ENCODE results near the gene GNAO1.

Gene GNAO1

DNA sequence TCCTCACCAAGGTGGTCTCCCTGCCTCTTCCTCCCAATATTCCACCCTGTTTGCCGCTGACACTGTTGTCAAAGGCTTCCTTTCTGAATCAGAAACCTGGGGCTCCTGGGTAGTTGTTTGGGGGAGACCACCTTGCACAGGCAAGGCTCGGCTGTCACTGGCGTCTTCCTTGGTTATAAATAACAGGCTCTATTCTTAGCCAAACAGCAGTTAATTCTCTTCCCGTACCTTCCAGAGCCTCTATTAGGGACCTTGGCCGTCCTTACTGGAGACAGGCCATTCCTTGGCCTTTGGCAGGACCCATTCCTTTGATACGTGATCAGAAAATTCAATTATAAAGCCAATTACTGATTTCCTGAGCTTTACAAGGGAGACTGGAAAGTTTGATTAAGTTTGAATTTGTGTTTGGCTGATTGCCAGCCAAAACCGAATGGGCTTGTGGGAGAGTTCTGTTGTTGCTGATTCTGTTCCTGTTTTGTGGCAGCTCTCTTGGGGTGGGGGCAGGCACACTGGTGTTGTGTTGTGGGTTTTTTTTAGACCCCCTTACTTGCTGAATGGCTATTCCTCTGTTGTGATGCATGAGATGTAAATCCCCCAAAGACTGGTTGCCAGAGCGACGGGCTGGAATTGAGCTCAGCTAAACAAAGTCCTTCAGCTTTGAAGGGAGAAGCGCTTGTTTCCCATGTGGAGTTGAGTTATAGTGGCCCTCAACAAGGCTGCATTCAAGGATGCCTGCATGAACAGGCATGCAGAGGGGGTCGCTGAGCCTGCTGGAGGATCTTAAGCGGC is 104.6 kb downstream of the GNAO1 start:
- no peak for DNase-seq

DNA sequence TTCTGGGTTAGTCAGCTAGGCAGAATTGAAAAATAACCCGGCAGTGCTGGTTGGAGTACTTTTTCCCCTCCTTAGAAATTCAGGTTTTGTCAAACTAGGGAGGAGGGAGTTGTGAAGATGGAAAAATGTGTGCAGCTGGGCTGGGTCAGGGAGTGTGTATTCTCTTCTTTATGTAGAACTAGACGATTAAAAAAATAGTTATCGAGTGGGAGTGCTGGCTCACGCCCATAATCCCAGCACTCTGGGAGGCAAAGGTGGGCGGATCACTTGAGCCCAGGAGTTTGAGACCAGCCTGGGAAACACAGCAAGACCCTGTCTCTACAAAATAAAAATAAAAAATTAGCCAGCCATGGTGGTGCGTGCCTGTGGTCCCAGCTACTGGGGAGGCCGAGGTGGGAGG is 106.4 kb downstream of the GNAO1 start:
- no peak for DNase-seq

GRCh38 chr16:56298116-56298515 is 106.8 kb downstream of the GNAO1 start:
- DNase-seq = peak; percentile 70

GRCh38 chr16:56298948-56299596 is 107.8 kb downstream of the GNAO1 start:
- DNase-seq = peak; percentile 47

- no peak for DNase-seq
Observed at GRCh38 chr16:56300242-56300623, 108.9 kb downstream of the GNAO1 start.

GRCh38 chr16:56300891-56301850 is 109.9 kb downstream of the GNAO1 start:
- peak; percentile 35 for DNase-seq

DNA sequence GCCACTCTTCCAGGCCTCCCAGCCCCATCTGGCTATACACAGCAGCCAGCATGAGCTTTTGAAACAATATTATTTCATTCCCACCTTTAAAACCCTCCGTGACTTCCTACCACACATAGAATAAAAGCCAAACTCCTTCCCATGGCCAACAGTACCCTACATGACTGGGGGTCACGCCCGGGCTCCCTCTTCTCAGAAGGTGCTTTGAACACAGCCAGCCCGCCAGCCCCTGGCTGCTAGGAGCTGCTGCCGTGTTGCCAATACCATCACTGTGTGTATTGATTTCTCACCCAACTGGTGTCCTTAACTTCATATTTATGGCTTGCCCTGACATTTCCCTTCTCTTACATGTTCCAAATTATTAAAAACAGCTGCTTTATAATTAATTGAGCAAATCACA is 111.2 kb downstream of the GNAO1 start:
- DNase-seq = no peak

GRCh38 chr16:56303066-56303715 is 111.9 kb downstream of the GNAO1 start:
- DNase-seq = no peak

GRCh38 chr16:56303880-56304279 is 112.6 kb downstream of the GNAO1 start:
- no peak for DNase-seq

GRCh38 chr16:56305956-56306565 is 114.8 kb downstream of the GNAO1 start:
- no peak for DNase-seq

DNA sequence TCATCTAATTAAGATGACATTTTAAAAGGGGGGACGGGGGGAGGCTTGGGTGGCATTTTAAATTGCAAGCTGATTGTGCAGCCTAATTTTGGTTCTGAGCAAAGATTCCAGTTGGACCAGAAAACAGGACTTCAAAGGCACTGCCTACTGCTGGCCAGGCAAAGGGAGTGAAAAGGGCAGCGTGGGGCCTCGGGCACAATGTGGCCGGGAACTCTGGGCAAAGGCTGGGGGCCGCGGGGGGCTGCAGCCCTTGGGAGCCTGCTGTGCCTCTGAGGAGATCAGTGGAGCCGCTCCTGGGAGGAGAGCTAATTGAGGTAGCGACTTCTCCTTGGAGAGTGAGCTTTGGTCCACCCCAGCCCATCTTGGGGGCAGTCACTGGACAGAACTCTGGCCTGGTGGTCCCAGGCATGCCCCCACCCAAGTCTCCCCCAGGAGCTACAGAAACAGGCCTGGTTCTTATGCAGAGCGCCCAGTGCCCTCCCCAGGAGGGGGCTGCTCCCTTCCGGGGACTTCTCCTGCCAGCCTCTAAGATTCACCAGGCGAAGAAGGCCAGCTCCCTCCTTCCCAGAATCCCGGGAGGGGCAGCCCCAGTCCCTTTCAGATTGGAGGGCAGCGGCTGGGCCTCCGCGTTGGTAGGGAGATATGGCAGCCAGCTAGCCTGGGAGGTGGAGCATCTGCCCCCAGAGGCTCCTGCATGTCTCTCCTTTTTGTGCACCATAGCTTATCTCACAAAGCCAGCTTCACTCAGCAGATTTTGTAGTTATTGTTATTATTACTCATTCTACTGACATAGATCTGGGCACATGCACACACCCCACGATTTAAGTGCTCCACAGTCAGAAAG is 115.6 kb downstream of the GNAO1 start:
- DNase-seq = no peak

GRCh38 chr16:56307534-56307873 is 116.2 kb downstream of the GNAO1 start:
- DNase-seq = no peak

- no peak for DNase-seq
Observed at GRCh38 chr16:56309008-56309407, 117.7 kb downstream of the GNAO1 start.

DNA sequence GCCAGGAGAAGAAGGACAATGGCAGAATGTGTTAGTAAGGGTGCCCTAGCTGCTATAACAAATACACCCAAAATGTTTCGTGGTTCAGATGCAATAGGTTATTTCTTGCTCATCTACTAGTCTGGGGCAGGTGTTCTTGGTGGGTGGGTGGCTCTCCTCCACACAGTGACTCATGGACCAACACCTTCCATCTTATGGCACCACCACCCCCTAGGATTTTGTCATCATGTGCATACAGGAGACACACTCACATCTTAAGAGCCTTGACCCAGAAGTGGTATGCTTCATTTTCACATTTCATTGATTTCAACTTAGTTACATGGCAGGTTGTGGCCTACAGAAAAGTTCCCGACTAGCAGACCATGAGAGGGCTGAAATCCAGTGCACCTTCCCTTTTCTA is 119.4 kb downstream of the GNAO1 start:
- no peak for DNase-seq

DNA sequence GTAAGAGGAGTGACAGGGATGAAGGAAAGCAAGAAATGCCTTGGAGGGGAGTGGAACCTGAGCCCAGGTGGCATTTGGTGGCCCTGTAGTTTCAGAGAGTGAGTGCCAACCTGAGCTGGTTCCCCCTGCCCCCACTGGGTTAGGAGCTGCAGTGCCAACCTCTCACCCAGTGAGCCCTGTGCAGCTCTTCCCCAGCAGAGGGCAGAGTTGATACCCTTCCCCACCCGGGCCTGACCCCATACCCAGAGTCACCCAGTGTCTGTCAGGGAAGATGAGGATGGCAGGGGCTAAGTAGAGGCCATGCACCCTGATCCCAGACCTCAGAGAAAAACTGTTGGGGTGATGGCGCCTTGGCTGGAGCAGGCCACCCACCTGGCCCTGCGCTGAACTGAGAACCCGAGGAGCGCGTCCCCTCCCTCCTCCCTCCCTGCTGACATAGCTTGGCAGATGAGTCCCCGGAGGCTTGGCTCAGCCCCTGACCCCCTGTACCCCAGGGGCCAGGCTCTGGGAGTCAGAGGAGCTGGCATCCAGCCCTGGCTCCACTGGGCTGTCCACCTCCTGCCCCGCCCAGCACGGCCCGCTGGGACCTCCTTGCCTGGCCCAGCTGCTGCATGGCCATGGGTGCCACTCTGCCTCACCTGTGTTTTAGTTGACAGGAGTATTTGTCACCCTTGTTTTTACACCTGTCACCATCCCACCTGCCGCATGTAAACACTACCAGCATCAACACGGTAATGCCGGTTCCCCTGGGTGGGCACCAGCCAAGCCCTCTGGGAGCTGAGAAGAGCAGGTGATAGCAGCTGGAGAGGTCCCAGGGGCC is 120.1 kb downstream of the GNAO1 start:
- DNase-seq = peak; percentile 84

DNA sequence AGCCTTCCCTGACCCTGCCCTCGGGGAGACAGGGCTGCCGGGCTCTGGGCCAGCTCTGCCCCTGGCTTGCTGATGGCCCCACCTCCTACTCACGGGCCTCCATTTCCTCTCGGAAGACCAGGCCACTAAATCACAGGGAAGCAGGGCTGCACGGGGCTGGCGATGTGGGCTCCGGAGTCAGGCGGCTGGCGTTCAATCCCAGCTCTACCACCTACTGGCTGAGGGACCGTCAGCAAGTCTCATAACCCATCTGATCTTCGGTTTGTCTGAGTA is 120.7 kb downstream of the GNAO1 start:
- DNase-seq = no peak

GRCh38 chr16:56312556-56312955 is 121.3 kb downstream of the GNAO1 start:
- no peak for DNase-seq

- DNase-seq = no peak
Observed at GRCh38 chr16:56314244-56314850, 123.1 kb downstream of the GNAO1 start.

- DNase-seq = no peak
Observed at GRCh38 chr16:56315955-56316354, 124.7 kb downstream of the GNAO1 start.

DNA sequence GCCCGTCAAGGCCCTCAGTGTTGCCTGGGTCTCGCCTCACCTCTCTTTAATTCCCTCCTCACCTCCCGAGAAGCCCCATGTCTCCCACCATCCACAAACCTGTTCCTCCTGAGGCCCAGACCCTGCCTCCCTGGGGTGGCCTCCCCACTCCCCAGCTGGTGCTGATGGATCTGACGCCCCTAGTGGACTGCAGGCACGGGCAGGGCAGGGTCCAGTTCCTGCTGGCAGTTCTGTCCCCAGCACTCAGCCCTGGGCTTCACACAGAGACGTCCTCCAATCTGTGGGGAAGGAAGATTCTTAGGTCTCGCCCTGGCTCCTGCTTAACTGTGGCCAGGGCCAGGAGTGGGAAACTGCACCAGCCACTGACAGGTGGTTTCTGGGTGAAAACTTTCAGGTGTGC is 125.3 kb downstream of the GNAO1 start:
- DNase-seq = no peak
